K562 (cell line): ENCODE data around the gene OR51V1. TPM values are rescaled to one million over a fixed set of nuclear protein-coding genes. Genes with fewer than 3 reads are reported as not detected.

Source experiments
- CREM ChIP-seq: IDR thresholded peaks from 2 replicates; pipeline ENCODE4 v1.6.1; 2014; ENCODE audit warnings: antibody characterized with exemption, low read depth
- CUX1 ChIP-seq: fragments of 200-800 bp; sonication (Bioruptor generic); IDR thresholded peaks from 2 replicates; pipeline ENCODE4 v1.6.1; 2016; ENCODE audit warnings: missing genetic modification characterization, missing compliant biosample characterization
- HBP1 ChIP-seq: fragments of 450-650 bp; formaldehyde crosslinking; IDR thresholded peaks from 2 replicates; pipeline ENCODE4 v1.4.0; 2022; ENCODE audit warnings: missing genetic modification characterization
- MAZ ChIP-seq, 2 experiments: fragments of 450-650 bp in 1 of 2; sonication (generic) in 1 of 2; formaldehyde crosslinking; IDR thresholded peaks in 1 of 2; conservative IDR thresholded peaks in 1 of 2; 2 replicates each; pipeline versions ENCODE4 v1.4.0 to v1.5.0; 2020; ENCODE audit warnings: mild to moderate bottlenecking in 1 of 2, missing genetic modification reagents in 1 of 2
- SMARCA5 ChIP-seq: fragments of 450-650 bp; IDR thresholded peaks from 2 replicates; pipeline ENCODE4 v1.6.1; 2016
- ZBED1 ChIP-seq: IDR thresholded peaks from 2 replicates; pipeline ENCODE4 v1.6.1; 2014
- ZBTB12 ChIP-seq: fragments of 250-450 bp; sonication (Bioruptor Pico); IDR thresholded peaks from 2 replicates; pipeline ENCODE4 v1.4.0; 2020
- polyA plus RNA-seq, 8 experiments: library from polyadenylated mRNA; depleted of rRNA in 4 of 8; stranded (reverse) in 5 of 8; unstranded in 3 of 8; fragments of >200 nt; fragmentation: Nextera tagmentation in 2 of 8; fragmentation: Illumina TruSeq in 1 of 8; extraction: Ambion mirVana in 2 of 8; extraction: Trizol in 1 of 8; gene quantifications; 2 replicates each; pipeline versions ENCODE4 v1.2.1 to v1.2.3, GENCODE V29; 2011 to 2014; ENCODE audit warnings: inconsistent platforms in 1 of 8, missing spikeins in 1 of 8
- total RNA-seq, 7 experiments: library from RNA; depleted of rRNA in 6 of 7; stranded (reverse); fragments of >200 nt in 6 of 7; fragmentation: Illumina TruSeq in 2 of 7; extraction: Trizol in 2 of 7; gene quantifications; 2 replicates each; pipeline versions ENCODE4 v1.2.1 to v1.2.3, GENCODE V29; 2011 to 2021; ENCODE audit warnings: low replicate concordance in 1 of 7

OR51V1 gene
- total and polyA plus RNA-seq, 9 of the 15 experiments (the other 6 are each of a cell fraction or from before 2014, with no cell fraction given) = not detected

- TF ChIP-seq CUX1 (CRISPR knock-in tag) = no peak
- no peak for TF ChIP-seq SMARCA5
- TF ChIP-seq HBP1 (CRISPR knock-in tag) = no peak
- TF ChIP-seq CREM = 0 out of 2 replicates have a peak, but pooled peaks have one; percentile 6
- 0 out of 2 replicates have a peak, but pooled peaks have one; percentile 26 for TF ChIP-seq ZBED1
- TF ChIP-seq ZBTB12 = no peak
- TF ChIP-seq MAZ (CRISPR knock-in tag; conservative IDR thresholded peaks at IDR 0.05 in 1 of 2, IDR thresholded peaks at IDR 0.05 in 1 of 2) = peak in 1 of 2 experiments; percentile 56; a peak in 1 of 4 replicates
Observed at GRCh38 chr11:5247472-5248192, 47.1 kb upstream of the OR51V1 start (continued).
